Stomach (tissue), 9 donors: ENCODE data around the gene EXOC3L1. TPM values are rescaled to one million over a fixed set of nuclear protein-coding genes. Genes with fewer than 3 reads are reported as not detected.

Experiments
- DNase-seq, 2 donors: peaks; one replicate each; pipeline versions ENCODE4 v3.0.0 to v3.0.0-alpha.2; 2013 to 2019
- H3K27ac ChIP-seq, 5 donors: fragments of 200-600 bp in 4 of 5; sonication (generic) in 4 of 5; one replicate each; pipeline ENCODE4 v1.5.1; 2013 to 2019; ENCODE audit warnings: mild to moderate bottlenecking in 1 of 5, moderate library complexity in 1 of 5
- H3K27me3 ChIP-seq, 3 donors: fragments of 200-600 bp; sonication (generic); one replicate each; pipeline ENCODE4 v1.5.1; 2017 to 2019; ENCODE audit warnings: mixed run types in 1 of 3
- H3K36me3 ChIP-seq, 4 donors: fragments of 200-600 bp; sonication (generic); 1 replicate in 3 of 4; 2 replicates in 1 of 4; pipeline ENCODE4 v1.5.1; 2016 to 2019
- H3K4me1 ChIP-seq, 4 donors: fragments of 200-600 bp; sonication (generic); one replicate each; pipeline ENCODE4 v1.5.1; 2016 to 2019
- H3K4me3 ChIP-seq, 4 donors: fragments of 200-600 bp; sonication (generic) in 3 of 4; one replicate each; pipeline ENCODE4 v1.5.1; 2016 to 2019; ENCODE audit warnings: mild to moderate bottlenecking in 1 of 4
- H3K9me3 ChIP-seq, 4 donors: fragments of 200-600 bp; sonication (generic); one replicate each; pipeline ENCODE4 v1.5.1; 2016 to 2019
- CTCF ChIP-seq, 7 experiments: fragments of 450-650 bp in 4 of 7; fragments of 200-600 bp in 3 of 7; sonication (generic) in 3 of 7; IDR thresholded peaks; one replicate each; pipeline ENCODE4 v1.5.1; 2016 to 2019; ENCODE audit warnings: antibody characterized with exemption in 7 of 7, control low read depth in 2 of 7, mild to moderate bottlenecking in 1 of 7
- EP300 ChIP-seq: sonication (generic); formaldehyde crosslinking; IDR thresholded peaks from one replicate; pipeline ENCODE4 v1.6.1; 2017; ENCODE audit warnings: antibody characterized with exemption
- POLR2A ChIP-seq, 4 donors: fragments of 450-650 bp; IDR thresholded peaks; one replicate each; pipeline ENCODE4 v1.6.1; 2016; ENCODE audit warnings: antibody characterized with exemption in 4 of 4, control low read depth in 2 of 4, mild to moderate bottlenecking in 1 of 4, moderate library complexity in 1 of 4
- POLR2AphosphoS5 ChIP-seq, 3 donors: sonication (generic); formaldehyde crosslinking; IDR thresholded peaks; one replicate each; pipeline ENCODE4 v1.6.1; 2016; ENCODE audit warnings: antibody characterized with exemption in 3 of 3
- WGBS, 5 donors: extraction: QIAGEN DNeasy Blood & Tissue Kit in 3 of 5; methylation state at CpG; one replicate each; pipeline versions ENCODE4 v1.1.5 to v1.1.7; 2013 to 2018; 5-methylcytosine and 5-hydroxymethylcytosine counted together
- intact Hi-C: fragments of 100-400 bp; cut with DNase I; formaldehyde crosslinking; loops from one replicate; pipeline ENCODE4 v1.15.1; 2023; ENCODE audit warnings: low total_unique reads
- polyA plus RNA-seq, 3 donors: library from polyadenylated mRNA; stranded (reverse); fragments of 200-250 nt; gene quantifications; one replicate each; pipeline ENCODE4 v1.2.3, GENCODE V29; 2013
- total RNA-seq, 5 donors: library from RNA; depleted of rRNA; stranded (reverse); fragments of >200 nt; gene quantifications; one replicate each; pipeline versions ENCODE4 v1.1.0 to v1.2.3, GENCODE V29; 2014 to 2016
- donor health status: healthy with polysubstance abuse.
- donor health status: Bipolar disorder and iron deficiency.
- donor health status: healthy.

Gene EXOC3L1
- total and polyA plus RNA-seq, 8 donors, result 1.3 to 25.5 (median 6.8) TPM; not detected in 1

- Histone ChIP-seq H3K4me1 (peaks cover 44 to 73% (median 63%) of the 10 kb centered on the region in 4 donors), H3K27me3 (peaks cover 0 to 19% (median 0%) of the 10 kb centered on the region in 3 donors), H3K27ac (peak overlapping the region in 2 of 5 donors; percentile 88 to 92), H3K36me3 (peaks cover 0 to 8% (median 3%) of the 10 kb centered on the region in 4 donors), H3K4me3 (no peak overlapping the region), H3K9me3 (no peaks in the 10 kb centered on the region)
- 53 to 74% (median 60%) methylated on average over 7 of the region's 7 CpGs for WGBS, 5 donors
- intact Hi-C loops, result no loop called here
- peak in 1 of 2 donors; percentile 18 for DNase-seq
- no peak for TF ChIP-seq POLR2AphosphoS5 (IDR thresholded peaks at IDR 0.05)
- TF ChIP-seq POLR2A (IDR thresholded peaks at IDR 0.05), result no peak
- no peak for TF ChIP-seq CTCF (IDR thresholded peaks at IDR 0.05)
- TF ChIP-seq EP300, result no peak
Observed at GRCh38 chr16:67157106-67157748, 32.7 kb downstream of the EXOC3L1 start.

GRCh38 chr16:67156143-67156844 lies 33.6 kb downstream of the EXOC3L1 start:
- intact Hi-C loops, result no loop called here
- Histone ChIP-seq H3K4me3 (no peak overlapping the region), H3K4me1 (peaks cover 37 to 68% (median 60%) of the 10 kb centered on the region in 4 donors), H3K36me3 (peaks cover 0 to 8% (median 3%) of the 10 kb centered on the region in 4 donors), H3K9me3 (no peaks in the 10 kb centered on the region), H3K27me3 (peaks cover 0 to 9% (median 0%) of the 10 kb centered on the region in 3 donors), H3K27ac (no peak overlapping the region)
- TF ChIP-seq POLR2AphosphoS5 (IDR thresholded peaks at IDR 0.05) (no peak), EP300 (no peak), CTCF (IDR thresholded peaks at IDR 0.05) (no peak), POLR2A (IDR thresholded peaks at IDR 0.05) (no peak)
- peak in 1 of 2 donors; percentile 38 for DNase-seq
- WGBS, 5 donors, result 55 to 72% (median 63%) methylated on average over 12 to 15 of the region's 15 CpGs

DNA sequence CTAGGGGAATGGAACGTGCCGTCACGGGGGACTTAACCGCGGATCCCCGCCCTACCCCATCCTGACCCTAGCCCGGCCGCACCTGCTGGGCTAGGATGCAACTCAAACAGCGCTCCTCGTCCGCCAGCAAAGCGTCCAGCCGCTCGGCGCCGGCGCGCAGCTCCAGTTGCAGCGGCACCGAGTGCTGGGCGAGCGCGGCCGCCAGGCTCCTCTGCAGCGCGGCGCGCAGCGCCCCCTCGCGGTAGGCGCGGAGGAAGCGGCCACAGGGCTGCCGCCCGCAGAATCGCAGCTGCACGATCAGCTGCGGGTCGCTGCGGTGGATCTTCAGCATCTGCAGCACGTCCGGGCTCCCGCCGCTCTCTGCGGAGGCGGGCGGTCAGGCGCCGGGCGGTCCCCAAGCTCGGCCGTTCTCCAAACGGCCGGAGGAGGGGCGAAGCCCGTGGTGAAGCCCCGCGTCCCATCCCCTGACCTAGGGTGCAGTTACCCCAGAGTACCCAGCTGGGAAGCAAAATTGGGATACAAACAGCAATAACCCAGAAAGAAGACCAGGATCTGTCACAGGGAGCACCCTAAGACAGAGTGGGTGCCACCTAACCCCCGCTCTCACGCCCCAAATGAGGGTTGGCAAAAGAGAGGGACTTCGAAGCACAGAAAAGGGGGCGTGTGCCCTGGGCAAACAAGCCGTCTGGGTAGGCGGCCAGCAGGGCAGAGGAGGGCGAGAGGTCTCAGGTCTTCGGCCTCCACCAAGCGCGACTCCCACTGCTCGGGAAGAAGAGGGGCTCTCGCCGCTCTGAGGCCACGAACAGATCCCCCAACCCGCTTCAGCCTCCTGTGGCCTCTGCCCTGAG lies 34.4 kb downstream of the EXOC3L1 start:
- Histone ChIP-seq H3K4me3 (peak overlapping the region in 2 of 4 donors; percentile 28 to 42), H3K9me3 (no peaks in the 10 kb centered on the region), H3K27me3 (peaks cover 0 to 15% (median 0%) of the 10 kb centered on the region in 3 donors), H3K4me1 (peaks cover 34 to 68% (median 60%) of the 10 kb centered on the region in 4 donors), H3K27ac (no peak overlapping the region), H3K36me3 (peaks cover 0 to 8% (median 3%) of the 10 kb centered on the region in 4 donors)
- DNase-seq, result peak; percentile 83 to 94
- peak in 5 of 7 experiments; percentile 56 to 100 (median 96) for TF ChIP-seq CTCF (IDR thresholded peaks at IDR 0.05)
- no peak for TF ChIP-seq EP300
- peak in 2 of 3 donors; percentile 30 to 70 for TF ChIP-seq POLR2AphosphoS5 (IDR thresholded peaks at IDR 0.05)
- no peak for TF ChIP-seq POLR2A (IDR thresholded peaks at IDR 0.05)
- whole genome bisulfite sequencing, 5 donors, result 9 to 34% (median 10%) methylated on average over 22 to 74 of the region's 74 CpGs
- intact Hi-C loops, result no loop called here
